Ascending aorta (tissue), 2 donors: ENCODE measurements around the gene HOXC5. TPM values are rescaled to one million over a fixed set of nuclear protein-coding genes. Genes with fewer than 3 reads are reported as not detected.

Source experiments
- DNase-seq, 2 donors: peaks; one replicate each; pipeline ENCODE4 v3.0.0-alpha.2; 2019; ENCODE audit warnings: low spot score in 2 of 2
- H3K27ac ChIP-seq, 2 donors: fragments of 200-600 bp; sonication (generic); one replicate each; pipeline ENCODE4 v1.5.1; 2016 to 2017; ENCODE audit warnings: mild to moderate bottlenecking in 1 of 2
- H3K27me3 ChIP-seq: fragments of 200-600 bp; sonication (generic); one replicate; pipeline ENCODE4 v1.5.1; 2017
- H3K36me3 ChIP-seq, 2 donors: fragments of 200-600 bp; sonication (generic); one replicate each; pipeline ENCODE4 v1.5.1; 2016
- H3K4me1 ChIP-seq, 2 donors: fragments of 200-600 bp; sonication (generic); one replicate each; pipeline ENCODE4 v1.5.1; 2016 to 2017; ENCODE audit warnings: mild to moderate bottlenecking in 1 of 2
- H3K4me3 ChIP-seq, 2 donors: fragments of 200-600 bp; sonication (generic); one replicate each; pipeline ENCODE4 v1.5.1; 2016 to 2017; ENCODE audit warnings: mild to moderate bottlenecking in 1 of 2
- H3K9me3 ChIP-seq, 2 donors: fragments of 200-600 bp; sonication (generic); one replicate each; pipeline ENCODE4 v1.5.1; 2016
- CTCF ChIP-seq, 3 experiments: fragments of 200-600 bp in 2 of 3; fragments of 450-650 bp in 1 of 3; sonication (generic) in 2 of 3; IDR thresholded peaks; one replicate each; pipeline ENCODE4 v1.5.1; 2016 to 2019; ENCODE audit warnings: antibody characterized with exemption in 3 of 3, mild to moderate bottlenecking in 1 of 3, moderate library complexity in 1 of 3
- intact Hi-C: fragments of 100-400 bp; cut with DNase I; formaldehyde crosslinking; loops from one replicate; pipeline ENCODE4 v1.15.1; 2023
- total RNA-seq: library from RNA; depleted of rRNA; stranded (reverse); fragments of >200 nt; gene quantifications from one replicate; pipeline ENCODE4 v1.1.0, GENCODE V29; 2016

Gene HOXC5
- total RNA-seq, 1 donor from 2014 or later, result not detected

- Histone ChIP-seq H3K9me3 (no peaks in the 10 kb centered on the region), H3K27ac (no peak overlapping the region), H3K36me3 (no peaks in the 10 kb centered on the region), H3K4me1 (peaks cover 0 to 11% of the 10 kb centered on the region in 2 donors), H3K27me3 (peaks cover 5% of the 10 kb centered on the region), H3K4me3 (no peak overlapping the region)
- TF ChIP-seq CTCF (IDR thresholded peaks at IDR 0.05), result no peak
- no peak for DNase-seq
- intact Hi-C loops, result loop anchor here (10.0 kb wide), 1 partner anchor 343 kb away; no protein-coding TSS in a partner anchor
Observed at GRCh38 chr12:54011665-54012532, 21.0 kb upstream of the HOXC5 start.

GRCh38 chr12:54012631-54013409 lies 20.0 kb upstream of the HOXC5 start:
- Histone ChIP-seq H3K27ac (no peak overlapping the region), H3K36me3 (no peaks in the 10 kb centered on the region), H3K4me1 (peaks cover 0 to 11% of the 10 kb centered on the region in 2 donors), H3K27me3 (peaks cover 5% of the 10 kb centered on the region), H3K9me3 (no peaks in the 10 kb centered on the region), H3K4me3 (no peak overlapping the region)
- intact Hi-C loops, result loop anchor here (10.0 kb wide), 1 partner anchor 342 kb away; no protein-coding TSS in a partner anchor
- no peak for TF ChIP-seq CTCF (IDR thresholded peaks at IDR 0.05)
- DNase-seq, result no peak

GRCh38 chr12:54014377-54015017 lies 18.4 kb upstream of the HOXC5 start:
- intact Hi-C loops, result loop anchor here (5.0 to 10.0 kb wide), 4 partner anchors 113 to 340 kb away; partner anchors contain the start of genes CBX5 and HNRNPA1
- peaks cover 5% of the 10 kb centered on the region for H3K27me3 ChIP-seq
- H3K4me1 ChIP-seq, result peaks cover 0 to 7% of the 10 kb centered on the region in 2 donors

GRCh38 chr12:54015018-54015931 lies 17.6 kb upstream of the HOXC5 start:
- intact Hi-C loops, result loop anchor here (5.0 to 10.0 kb wide), 4 partner anchors 112 to 340 kb away; partner anchors contain the start of genes CBX5 and HNRNPA1
- H3K27ac ChIP-seq, result no peak overlapping the region
- peaks cover 0 to 4% of the 10 kb centered on the region in 2 donors for H3K4me1 ChIP-seq
- H3K27me3 ChIP-seq, result no peaks in the 10 kb centered on the region
- DNase-seq, result no peak
- no peak for TF ChIP-seq CTCF (IDR thresholded peaks at IDR 0.05)
- H3K4me3 ChIP-seq, result no peak overlapping the region
- no peaks in the 10 kb centered on the region for H3K9me3 ChIP-seq
- H3K36me3 ChIP-seq, result no peaks in the 10 kb centered on the region

More at GRCh38 chr12:54014377-54015017, 18.4 kb upstream of the HOXC5 start:
- no peaks in the 10 kb centered on the region for H3K9me3 ChIP-seq
- no peak for DNase-seq
- peak overlapping the region in 1 of 2 donors; percentile 2 for H3K27ac ChIP-seq
- TF ChIP-seq CTCF (IDR thresholded peaks at IDR 0.05), result no peak
- peak overlapping the region; percentile 25 to 34 for H3K4me3 ChIP-seq
- H3K36me3 ChIP-seq, result no peaks in the 10 kb centered on the region
